Prostate gland (tissue), 2 donors: ENCODE data around the gene INPP5D. TPM values are rescaled to one million over a fixed set of nuclear protein-coding genes. Genes with fewer than 3 reads are reported as not detected.

Source experiments
- DNase-seq: peaks from one replicate; pipeline ENCODE4 v3.0.0-alpha.2; 2019; ENCODE audit warnings: low spot score
- H3K27ac ChIP-seq, 2 donors: fragments of 200-600 bp; sonication (generic); 2 replicates each; pipeline ENCODE4 v1.5.1; 2017 to 2019
- H3K27me3 ChIP-seq: fragments of 200-600 bp; sonication (generic); replicated peaks from 2 replicates; pipeline ENCODE4 v1.5.1; 2019; ENCODE audit not compliant: insufficient read depth
- H3K36me3 ChIP-seq, 2 donors: fragments of 200-600 bp; sonication (generic); 1 replicate in 1 of 2; 2 replicates in 1 of 2; pipeline versions ENCODE4 v1.5.1 to v1.8.1; 2017 to 2019
- H3K4me1 ChIP-seq: fragments of 200-600 bp; sonication (generic); replicated peaks from 2 replicates; pipeline ENCODE4 v1.5.1; 2019
- H3K4me3 ChIP-seq, 2 donors: fragments of 200-600 bp; sonication (generic); 2 replicates each; pipeline ENCODE4 v1.5.1; 2017 to 2019
- H3K9me3 ChIP-seq: fragments of 200-600 bp; sonication (generic); 2 replicates; pipeline ENCODE4 v1.5.1; 2017
- CTCF ChIP-seq, 4 experiments: fragments of 200-600 bp in 2 of 4; fragments of 450-650 bp in 2 of 4; sonication (generic) in 2 of 4; IDR thresholded peaks; 1 replicate in 3 of 4; 2 replicates in 1 of 4; pipeline ENCODE4 v1.5.1; 2016 to 2019; ENCODE audit warnings: antibody characterized with exemption in 4 of 4, mild to moderate bottlenecking in 2 of 4, moderate library complexity in 2 of 4
- POLR2A ChIP-seq: fragments of 450-650 bp; IDR thresholded peaks from one replicate; pipeline ENCODE4 v1.6.1; 2016; ENCODE audit warnings: antibody characterized with exemption, mild to moderate bottlenecking
- POLR2AphosphoS5 ChIP-seq: sonication (generic); formaldehyde crosslinking; IDR thresholded peaks from one replicate; pipeline ENCODE4 v1.6.1; 2017; ENCODE audit warnings: antibody characterized with exemption
- WGBS: methylation state at CpG from one replicate; pipeline ENCODE4 v1.1.5; 2018; 5-methylcytosine and 5-hydroxymethylcytosine counted together
- intact Hi-C: fragments of 100-400 bp; cut with DNase I; formaldehyde crosslinking; loops from one replicate; pipeline ENCODE4 v1.14.2; 2022
- total RNA-seq, 2 donors: library from RNA; depleted of rRNA; stranded (reverse); fragments of >200 nt; gene quantifications; one replicate each; pipeline ENCODE4 v1.1.0, GENCODE V29; 2016

INPP5D gene
- total RNA-seq, 2 donors from 2014 or later, result 11.4 to 18.8 TPM

GRCh38 chr2:233174137-233174536, 114.0 kb downstream of the INPP5D start:
- Histone ChIP-seq H3K27ac (no peak overlapping the region), H3K36me3 (no peaks in the 10 kb centered on the region), H3K27me3 (no peaks in the 10 kb centered on the region), H3K4me3 (no peak overlapping the region), H3K4me1 (no peaks in the 10 kb centered on the region), H3K9me3 (no peaks in the 10 kb centered on the region)
- WGBS, result 76% methylated on average over 7 of the region's 7 CpGs
- intact Hi-C loops, result no loop called here
- DNase-seq, result no peak
- TF ChIP-seq POLR2A (no peak), CTCF (IDR thresholded peaks at IDR 0.05) (no peak), POLR2AphosphoS5 (no peak)

DNA sequence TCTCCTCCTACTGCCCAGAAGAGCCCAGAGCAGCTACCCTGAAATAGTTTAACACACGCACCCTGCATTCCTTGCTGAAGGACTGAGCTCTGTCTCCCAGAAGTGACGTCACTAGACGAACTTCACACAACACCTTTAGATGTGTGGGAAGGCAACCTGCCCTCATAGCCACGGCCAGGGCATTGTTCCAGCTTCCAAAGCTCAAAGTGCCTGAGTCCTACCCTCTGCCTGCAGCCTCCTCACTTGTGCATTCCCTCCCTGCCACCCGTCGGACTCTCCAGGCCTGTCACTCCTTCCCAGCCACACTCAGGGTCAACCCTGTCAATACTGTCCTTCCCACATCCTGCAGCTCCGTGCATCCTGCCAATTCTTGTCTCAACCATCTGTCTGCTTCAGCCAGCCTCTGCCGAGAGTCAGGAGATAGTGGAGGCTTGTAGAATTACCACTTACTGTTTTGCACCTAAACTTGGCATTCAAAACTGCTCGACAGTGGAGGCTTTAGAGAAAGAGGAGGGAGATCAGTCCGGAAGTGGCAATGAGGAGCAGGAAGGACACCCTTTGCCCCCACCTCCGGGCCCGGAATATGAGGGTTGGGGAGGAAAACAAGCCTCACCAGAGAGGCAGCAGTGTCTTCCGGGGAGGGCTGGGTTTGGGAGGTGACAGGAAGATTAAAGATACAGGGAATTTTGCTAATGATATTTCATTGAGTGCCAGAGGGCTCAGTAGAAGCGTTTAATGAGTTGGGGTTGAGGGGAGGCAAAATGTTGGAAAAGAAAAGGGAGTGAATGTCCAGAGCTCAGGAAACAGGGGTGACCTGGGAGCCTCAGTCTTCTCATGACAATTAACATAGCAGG, 119.1 kb downstream of the INPP5D start:
- Histone ChIP-seq H3K27me3 (no peaks in the 10 kb centered on the region), H3K4me1 (no peaks in the 10 kb centered on the region), H3K36me3 (no peaks in the 10 kb centered on the region), H3K9me3 (no peaks in the 10 kb centered on the region), H3K4me3 (no peak overlapping the region), H3K27ac (no peak overlapping the region)
- TF ChIP-seq CTCF (IDR thresholded peaks at IDR 0.05), result no peak
- TF ChIP-seq POLR2AphosphoS5, result no peak
- DNase-seq, result no peak
- intact Hi-C loops, result no loop called here
- 85% methylated on average over 14 of the region's 14 CpGs for WGBS

GRCh38 chr2:233179848-233180366, 119.8 kb downstream of the INPP5D start:
- H3K36me3 ChIP-seq, result no peaks in the 10 kb centered on the region
- no peak overlapping the region for H3K4me3 ChIP-seq
- H3K9me3 ChIP-seq, result no peaks in the 10 kb centered on the region
- no peak overlapping the region for H3K27ac ChIP-seq
- no peaks in the 10 kb centered on the region for H3K27me3 ChIP-seq
- intact Hi-C loops, result no loop called here
- WGBS, result 92% methylated on average over 5 of the region's 5 CpGs
- DNase-seq, result no peak
- no peaks in the 10 kb centered on the region for H3K4me1 ChIP-seq
- TF ChIP-seq CTCF (IDR thresholded peaks at IDR 0.05), result no peak
- no peak for TF ChIP-seq POLR2A
- no peak for TF ChIP-seq POLR2AphosphoS5

DNA sequence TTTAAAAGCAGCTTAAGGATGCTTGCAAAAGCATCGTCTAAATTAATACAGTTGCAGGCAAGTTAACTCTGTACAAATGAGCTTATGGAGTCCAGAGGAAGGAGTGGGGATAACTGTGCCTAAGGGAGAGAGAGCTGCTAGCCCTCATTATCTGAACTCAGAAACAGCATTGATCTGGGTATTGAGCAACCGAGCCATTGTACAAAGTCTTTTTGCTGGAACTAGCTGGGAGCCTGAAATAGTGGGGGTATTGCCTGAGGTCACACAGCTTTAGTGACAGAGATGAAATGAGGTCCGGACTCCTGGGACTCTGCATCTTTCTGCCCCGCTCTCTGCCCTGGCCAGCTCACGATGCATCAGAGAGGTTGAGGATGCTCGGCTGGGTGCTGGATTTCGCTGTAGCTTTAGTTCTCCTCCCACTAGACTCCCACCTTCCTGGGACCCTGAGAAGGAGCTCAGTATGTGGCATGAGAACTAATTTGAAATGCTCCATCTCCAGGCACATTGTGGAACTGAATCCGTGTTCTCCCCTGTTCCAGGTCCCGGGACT, 123.8 kb downstream of the INPP5D start:
- Histone ChIP-seq H3K4me1 (no peaks in the 10 kb centered on the region), H3K9me3 (no peaks in the 10 kb centered on the region), H3K4me3 (no peak overlapping the region), H3K27me3 (no peaks in the 10 kb centered on the region), H3K27ac (no peak overlapping the region), H3K36me3 (no peaks in the 10 kb centered on the region)
- TF ChIP-seq CTCF (IDR thresholded peaks at IDR 0.05), result no peak
- TF ChIP-seq POLR2AphosphoS5, result no peak
- TF ChIP-seq POLR2A, result no peak
- no peak for DNase-seq
- intact Hi-C loops, result no loop called here
- WGBS, result 78% methylated on average over 9 of the region's 9 CpGs

GRCh38 chr2:233184669-233185068, 124.5 kb downstream of the INPP5D start:
- H3K36me3 ChIP-seq, result no peaks in the 10 kb centered on the region
- no peak overlapping the region for H3K4me3 ChIP-seq
- TF ChIP-seq POLR2A (no peak), POLR2AphosphoS5 (no peak), CTCF (IDR thresholded peaks at IDR 0.05) (no peak)
- intact Hi-C loops, result no loop called here
- no peak overlapping the region for H3K27ac ChIP-seq
- H3K27me3 ChIP-seq, result no peaks in the 10 kb centered on the region
- DNase-seq, result no peak
- no peaks in the 10 kb centered on the region for H3K9me3 ChIP-seq
- no peaks in the 10 kb centered on the region for H3K4me1 ChIP-seq
- WGBS, result 62% methylated on average over 8 of the region's 8 CpGs
